SK-N-SH (cell line): ENCODE data around the gene RAPGEF4. TPM values are rescaled to one million over a fixed set of nuclear protein-coding genes. Genes with fewer than 3 reads are reported as not detected.
"Not testable (repeated sequence)": the region's sequence is repeated elsewhere in the genome, so short reads cannot be mapped to it uniquely, and the experiment has no call there.

ENCODE experiments used
- CTCF ChIA-PET: fragments of 300-600, 350-600 bp; formaldehyde crosslinking; extraction: SDS; loops from one replicate; lab custom pipeline; 2021; lab: Yijun Ruan, JAX
- POLR2A ChIA-PET: fragments of 350-600 bp; sonication (Branson Sonifier 250); formaldehyde crosslinking; extraction: SDS; loops from one replicate; lab custom pipeline; 2020; ENCODE audit warnings: antibody characterized with exemption, inconsistent platforms; lab: Yijun Ruan, JAX
- DNase-seq: peaks from one replicate; pipeline ENCODE4 v3.0.0; 2012
- H2AFZ ChIP-seq: fragments of 200-600 bp; sonication (generic); 2 replicates; pipeline ENCODE4 v1.8.1; 2016; ENCODE audit warnings: antibody characterized with exemption, mild to moderate bottlenecking, low read depth
- H3F3A ChIP-seq: fragments of 200-600 bp; sonication (generic); replicated peaks from 2 replicates; pipeline ENCODE3; 2016; ENCODE audit warnings: antibody characterized with exemption, mild to moderate bottlenecking; ENCODE audit not compliant: insufficient read depth
- H3K27ac ChIP-seq, 2 experiments: fragments of 200-500 bp in 1 of 2; fragments of 200-600 bp in 1 of 2; sonication (Bioruptor generic) in 1 of 2; sonication (generic), shearing (Covaris generic) in 1 of 2; 2 replicates each; pipeline versions ENCODE4 v1.5.1 to v1.6.1; 2014 to 2016; ENCODE audit warnings: low read depth in 2 of 2, inconsistent platforms in 1 of 2, low read length in 1 of 2, mild to moderate bottlenecking in 1 of 2, mixed read lengths in 1 of 2
- H3K27me3 ChIP-seq: fragments of 200-600 bp; sonication (generic), shearing (Covaris generic); 2 replicates; pipeline ENCODE4 v1.6.1; 2016; ENCODE audit warnings: mixed run types; ENCODE audit not compliant: insufficient read depth
- H3K36me3 ChIP-seq, 2 experiments: fragments of 200-500 bp in 1 of 2; fragments of 200-600 bp in 1 of 2; sonication (Bioruptor generic) in 1 of 2; sonication (generic) in 1 of 2; replicated peaks in 1 of 2; 2 replicates each; pipeline versions ENCODE3 to v1.5.1; 2014 to 2016; ENCODE audit warnings: low read length in 1 of 2, mild to moderate bottlenecking in 1 of 2; ENCODE audit not compliant: insufficient read depth in 2 of 2, control insufficient read depth in 1 of 2
- H3K4me1 ChIP-seq, 2 experiments: fragments of 200-500 bp in 1 of 2; fragments of 200-600 bp in 1 of 2; sonication (Bioruptor generic) in 1 of 2; sonication (generic), shearing (Covaris generic) in 1 of 2; 2 replicates each; pipeline versions ENCODE4 v1.5.1 to v1.6.1; 2014 to 2016; ENCODE audit warnings: low read depth in 1 of 2, low read length in 1 of 2, mixed run types in 1 of 2; ENCODE audit not compliant: insufficient read depth in 2 of 2, control insufficient read depth in 1 of 2
- H3K4me2 ChIP-seq: fragments of 200-600 bp; sonication (generic), shearing (Covaris generic); 2 replicates; pipeline ENCODE4 v1.6.1; 2017; ENCODE audit warnings: mixed run types
- H3K4me3 ChIP-seq, 2 experiments: fragments of 200-500 bp in 1 of 2; fragments of 200-600 bp in 1 of 2; sonication (Bioruptor generic) in 1 of 2; sonication (generic), shearing (Covaris generic) in 1 of 2; 2 replicates each; pipeline versions ENCODE4 v1.5.1 to v1.8.1; 2014 to 2016; ENCODE audit warnings: low read depth in 2 of 2, inconsistent platforms in 1 of 2, low read length in 1 of 2, mild to moderate bottlenecking in 1 of 2, mixed read lengths in 1 of 2, moderate library complexity in 1 of 2
- H3K79me2 ChIP-seq: fragments of 200-600 bp; sonication (generic); 2 replicates; pipeline ENCODE4 v1.8.1; 2017; ENCODE audit warnings: mild to moderate bottlenecking; ENCODE audit not compliant: insufficient read depth
- H3K9ac ChIP-seq: fragments of 200-600 bp; sonication (generic); 2 replicates; pipeline ENCODE4 v1.6.1; 2017; ENCODE audit warnings: mixed run types
- H3K9me2 ChIP-seq: fragments of 200-600 bp; sonication (generic); 2 replicates; pipeline ENCODE4 v1.6.1; 2017; ENCODE audit warnings: mixed run types
- H3K9me3 ChIP-seq: fragments of 200-600 bp; sonication (generic); 2 replicates; pipeline ENCODE4 v1.6.1; 2017; ENCODE audit warnings: mixed run types, mild to moderate bottlenecking, moderate library complexity
- H4K20me1 ChIP-seq: fragments of 200-600 bp; sonication (generic); 2 replicates; pipeline ENCODE4 v1.6.1; 2017; ENCODE audit warnings: mild to moderate bottlenecking, mixed run types; ENCODE audit not compliant: insufficient read depth
- FOSL2 ChIP-seq: IDR thresholded peaks from 2 replicates; pipeline ENCODE4 v1.4.0; 2012; ENCODE audit warnings: low read depth, mild to moderate bottlenecking, moderate library complexity, borderline replicate concordance
- MXI1 ChIP-seq: IDR thresholded peaks from 2 replicates; pipeline ENCODE4 v1.6.1; 2012; ENCODE audit warnings: mild to moderate bottlenecking, low read depth, low read length, improper control_type of control experiment
- RAD21 ChIP-seq: IDR thresholded peaks from 2 replicates; pipeline ENCODE4 v1.6.1; 2012; ENCODE audit warnings: mild to moderate bottlenecking, low read length
- REST ChIP-seq: IDR thresholded peaks from 2 replicates; pipeline ENCODE4 v1.6.1; 2012; ENCODE audit warnings: mild to moderate bottlenecking, low read depth, low read length, moderate library complexity
- RFX5 ChIP-seq: IDR thresholded peaks from 2 replicates; pipeline ENCODE4 v1.6.1; 2012; ENCODE audit warnings: mild to moderate bottlenecking, improper control_type of control experiment, low read length
- USF1 ChIP-seq: IDR thresholded peaks from 2 replicates; pipeline ENCODE4 v1.4.0; 2012; ENCODE audit warnings: low read depth, borderline replicate concordance
- ZBTB33 ChIP-seq: IDR thresholded peaks from 2 replicates; pipeline ENCODE4 v1.4.0; 2012; ENCODE audit warnings: low read depth, borderline replicate concordance
- WGBS: methylation state at CpG from one replicate; pipeline ENCODE4 v1.1.6; 2017; ENCODE audit warnings: low lambda C conversion rate; 5-methylcytosine and 5-hydroxymethylcytosine counted together
- polyA plus RNA-seq, 3 experiments: library from polyadenylated mRNA; depleted of rRNA; stranded (reverse); fragments of >200 nt; gene quantifications; 2 replicates each; pipeline ENCODE4 v1.2.3, GENCODE V29; 2012

Gene RAPGEF4
- polyA plus RNA-seq, 1 of the 3 experiments (the other 2 are of a cell fraction) = 0.30 TPM

GRCh38 chr2:173037245-173038120 is 301.8 kb downstream of the RAPGEF4 start (continued):
- no peak for TF ChIP-seq ZBTB33
- no peak for TF ChIP-seq RFX5
- TF ChIP-seq, all 33 proteins: peak for 0

- H3F3A ChIP-seq, H3K9me2 ChIP-seq, H3K79me2 ChIP-seq, H3K9me3 ChIP-seq, POLR2A ChIA-PET, H3K9ac ChIP-seq, H3K4me1 ChIP-seq, H3K27me3 ChIP-seq, H3K4me3 ChIP-seq, H3K27ac ChIP-seq, DNase-seq, H3K4me2 ChIP-seq, H3K36me3 ChIP-seq, H2AFZ ChIP-seq, H4K20me1 ChIP-seq: not testable (repeated sequence)
- CTCF ChIA-PET = interaction anchor here (1.2 kb wide), 1 partner anchor 224 kb away, joined by 3 read pairs; no protein-coding TSS in a partner anchor
- 81% methylated on average over 2 of the region's 2 CpGs for WGBS
Measured at GRCh38 chr2:173038257-173038656, 302.6 kb downstream of the RAPGEF4 start.

GRCh38 chr2:173040729-173041128 is 305.1 kb downstream of the RAPGEF4 start:
- Histone ChIP-seq H3K9me2 (no peaks in the 10 kb centered on the region), H3F3A (no peaks in the 10 kb centered on the region), H3K4me2 (no peak overlapping the region), H3K4me3 (no peak overlapping the region), H3K27ac (no peak overlapping the region), H3K27me3 (no peaks in the 10 kb centered on the region), H3K9me3 (no peaks in the 10 kb centered on the region), H3K9ac (no peak overlapping the region), H3K79me2 (no peaks in the 10 kb centered on the region), H3K36me3 (no peaks in the 10 kb centered on the region), H3K4me1 (no peaks in the 10 kb centered on the region), H2AFZ (no peak overlapping the region), H4K20me1 (no peaks in the 10 kb centered on the region)
- CTCF ChIA-PET = interaction anchor here (1.8 kb wide), 1 partner anchor 13 kb away, joined by 5 read pairs; no protein-coding TSS in a partner anchor
- TF ChIP-seq FOSL2 = no peak
- TF ChIP-seq USF1 = no peak
- no peak for TF ChIP-seq RFX5
- no peak for TF ChIP-seq RAD21
- TF ChIP-seq ZBTB33 = no peak
- TF ChIP-seq REST = no peak
- TF ChIP-seq MXI1 = no peak
- DNase-seq = no peak
- POLR2A ChIA-PET = no interaction called here
